SK-N-MC (cell line): ENCODE data around the gene NOC4L.

Experiments used
- EZH2 ChIP-seq: fragments of 200-600 bp; sonication (generic); IDR thresholded peaks from one replicate; pipeline ENCODE4 v1.6.1; 2017; ENCODE audit warnings: antibody characterized with exemption
- POLR2AphosphoS5 ChIP-seq: IDR thresholded peaks from 2 replicates; pipeline ENCODE4 v1.6.1; 2012; ENCODE audit warnings: mild to moderate bottlenecking, low read depth, low read length, borderline replicate concordance

DNA sequence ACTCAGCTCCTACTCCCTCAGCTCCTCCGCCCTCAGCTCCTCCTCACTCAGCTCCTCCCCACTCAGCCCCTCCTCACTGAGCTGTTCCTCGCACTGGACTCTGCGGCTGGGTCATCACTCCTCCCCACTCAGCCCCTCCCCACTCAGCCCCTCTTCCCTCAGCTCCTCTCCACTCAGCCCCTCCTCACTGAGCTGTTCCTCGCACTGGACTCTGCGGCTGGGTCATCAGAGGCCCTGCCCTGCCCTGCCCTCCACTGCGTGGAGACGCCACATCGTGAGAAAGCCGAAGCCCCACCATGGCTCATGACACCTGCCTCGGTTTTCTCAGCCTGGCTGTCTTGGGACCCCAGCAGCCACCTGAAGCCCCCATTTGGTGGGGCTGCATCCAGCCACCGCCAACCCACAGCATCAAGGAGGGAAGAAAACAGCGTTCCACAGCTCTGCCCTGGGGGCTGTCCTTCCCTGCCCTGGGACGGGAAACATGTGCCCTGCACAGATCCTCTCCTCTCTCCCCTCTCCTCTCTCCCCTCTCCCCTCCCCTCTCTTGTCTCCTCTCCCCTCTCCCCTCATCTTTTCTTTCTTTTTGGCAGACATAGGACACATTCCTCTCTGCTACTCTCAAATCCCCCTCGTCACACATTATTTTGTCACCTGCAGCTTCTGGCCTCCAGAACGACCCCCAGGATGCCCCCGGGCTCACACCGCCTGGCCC is 17.7 kb downstream of the NOC4L start:
- TF ChIP-seq EZH2 (no peak), POLR2AphosphoS5 (no peak)
